ENCODE results near the gene FAM124A.

DNA sequence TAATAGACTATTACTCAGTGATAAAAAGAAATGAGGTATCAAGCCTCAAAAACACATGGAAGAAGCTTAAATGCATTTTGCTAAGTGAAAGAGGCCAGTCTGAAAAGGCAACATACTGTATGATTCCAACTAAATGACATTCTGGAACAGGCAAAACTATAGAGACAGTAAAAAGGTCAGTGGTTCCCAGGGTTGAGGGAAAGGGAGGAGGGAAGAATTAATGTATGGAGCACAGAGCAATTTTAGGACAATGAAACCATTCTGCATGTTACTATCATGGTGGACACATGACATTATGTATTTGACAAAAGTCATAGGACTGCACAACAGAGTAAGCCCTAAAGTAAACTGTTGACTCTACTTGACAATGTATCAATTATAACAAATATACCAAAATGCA is 111.6 kb downstream of the FAM124A start:
- TF ChIP-seq EZH2 (IDR thresholded peaks at IDR 0.05; ENCODE audit: insufficient read depth, poor library complexity, severe bottlenecking) (no peak), EZH2phosphoT487 (IDR thresholded peaks at IDR 0.05; ENCODE audit: insufficient read depth, low read depth) (no peak)
